Peyer's patch (tissue), 4 donors: ENCODE results near the gene GALNS. TPM values are rescaled to one million over a fixed set of nuclear protein-coding genes. Genes with fewer than 3 reads are reported as not detected.

Experiments used
- DNase-seq, 3 donors: peaks; one replicate each; pipeline ENCODE4 v3.0.0-alpha.2; 2017 to 2019
- H3K27ac ChIP-seq, 4 donors: fragments of 200-600 bp; sonication (generic); one replicate each; pipeline ENCODE4 v1.5.1; 2016 to 2019
- H3K27me3 ChIP-seq, 2 donors: fragments of 200-600 bp; sonication (generic); one replicate each; pipeline ENCODE4 v1.5.1; 2019
- H3K36me3 ChIP-seq, 3 donors: fragments of 200-600 bp; sonication (generic); one replicate each; pipeline ENCODE4 v1.5.1; 2016 to 2019
- H3K4me1 ChIP-seq, 4 donors: fragments of 200-600 bp; sonication (generic); one replicate each; pipeline ENCODE4 v1.5.1; 2016 to 2019
- H3K4me3 ChIP-seq, 4 donors: fragments of 200-600 bp; sonication (generic); 1 replicate in 3 of 4; 2 replicates in 1 of 4; pipeline ENCODE4 v1.5.1; 2016 to 2019; ENCODE audit warnings: mild to moderate bottlenecking in 1 of 4
- H3K9me3 ChIP-seq, 4 donors: fragments of 200-600 bp; sonication (generic); one replicate each; pipeline ENCODE4 v1.5.1; 2016 to 2019; ENCODE audit warnings: mild to moderate bottlenecking in 1 of 4
- CTCF ChIP-seq, 6 experiments: fragments of 450-650 bp in 4 of 6; fragments of 200-600 bp in 2 of 6; sonication (generic) in 1 of 6; IDR thresholded peaks; one replicate each; pipeline ENCODE4 v1.5.1; 2017 to 2019; ENCODE audit warnings: antibody characterized with exemption in 6 of 6, mild to moderate bottlenecking in 3 of 6, moderate library complexity in 1 of 6
- POLR2A ChIP-seq, 2 donors: fragments of 450-650 bp; IDR thresholded peaks; one replicate each; pipeline ENCODE4 v1.5.1; 2017; ENCODE audit warnings: antibody characterized with exemption in 2 of 2, mild to moderate bottlenecking in 2 of 2, moderate library complexity in 2 of 2
- total RNA-seq, 4 donors: library from RNA; depleted of rRNA; stranded (reverse); fragments of >200 nt; gene quantifications; one replicate each; pipeline ENCODE4 v1.1.0, GENCODE V29; 2016

The GALNS gene
- total RNA-seq, 4 donors from 2014 or later: 46.4 to 180 (median 133) TPM

- Histone ChIP-seq H3K4me3 (no peak overlapping the region), H3K4me1 (peaks cover 2 to 3% (median 3%) of the 10 kb centered on the region in 4 donors), H3K9me3 (no peaks in the 10 kb centered on the region), H3K27ac (no peak overlapping the region), H3K27me3 (no peaks in the 10 kb centered on the region), H3K36me3 (peaks cover 0 to 2% (median 0%) of the 10 kb centered on the region in 3 donors)
- no peak for DNase-seq
- TF ChIP-seq POLR2A (IDR thresholded peaks at IDR 0.05): no peak
- TF ChIP-seq CTCF (IDR thresholded peaks at IDR 0.05): no peak
These were observed 19.0 kb upstream of the GALNS start for GRCh38 chr16:88875703-88876234.

- TF ChIP-seq POLR2A (IDR thresholded peaks at IDR 0.05): no peak
- no peak for TF ChIP-seq CTCF (IDR thresholded peaks at IDR 0.05)
- peaks cover 0 to 5% (median 2%) of the 10 kb centered on the region in 4 donors for H3K4me1 ChIP-seq
- H3K9me3 ChIP-seq: no peaks in the 10 kb centered on the region
- DNase-seq: no peak
- no peak overlapping the region for H3K4me3 ChIP-seq
- no peaks in the 10 kb centered on the region for H3K36me3 ChIP-seq
- no peak overlapping the region for H3K27ac ChIP-seq
- H3K27me3 ChIP-seq: no peaks in the 10 kb centered on the region
These were observed 18.3 kb upstream of the GALNS start for GRCh38 chr16:88874938-88875599.

DNA sequence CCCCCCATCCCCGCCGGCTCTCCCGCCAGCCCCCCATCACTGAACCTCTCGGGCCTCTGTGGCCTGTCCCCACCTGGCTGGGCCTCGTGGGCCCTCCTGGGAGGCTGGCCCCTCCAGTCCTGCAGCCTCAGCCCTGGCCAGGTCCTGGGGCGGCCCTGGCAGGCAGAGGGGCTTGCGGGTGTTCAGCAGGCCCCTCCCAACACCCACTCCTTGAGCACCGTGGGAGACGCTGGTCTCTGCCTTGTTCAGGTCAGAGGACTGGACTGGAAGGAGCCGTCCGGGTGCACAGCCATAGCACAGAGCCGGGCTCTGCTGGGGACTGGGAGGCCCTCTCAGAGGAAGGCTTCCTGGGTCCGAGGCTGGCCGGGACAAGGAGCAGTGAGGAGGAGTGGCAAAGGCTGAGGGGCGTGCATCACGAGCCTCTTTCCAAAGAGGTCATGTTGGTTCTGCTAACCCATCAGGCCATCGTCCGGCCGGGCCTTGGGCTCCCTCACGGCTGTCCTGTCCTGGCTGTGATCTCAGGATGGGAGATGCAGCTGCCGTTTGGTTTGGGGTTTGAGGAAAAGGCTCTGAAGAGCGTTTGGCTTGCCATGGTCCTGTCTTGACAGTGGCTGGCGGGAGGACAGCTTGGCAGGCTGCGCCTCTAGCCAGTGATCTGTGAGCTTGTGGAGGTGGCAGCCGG lies 16.0 kb upstream of the GALNS start:
- DNase-seq: no peak
- Histone ChIP-seq H3K36me3 (no peaks in the 10 kb centered on the region), H3K27ac (no peak overlapping the region), H3K4me1 (peaks cover 0 to 5% (median 2%) of the 10 kb centered on the region in 4 donors), H3K4me3 (no peak overlapping the region), H3K9me3 (no peaks in the 10 kb centered on the region), H3K27me3 (no peaks in the 10 kb centered on the region)
- TF ChIP-seq CTCF (IDR thresholded peaks at IDR 0.05) (no peak), POLR2A (IDR thresholded peaks at IDR 0.05) (no peak)

DNA sequence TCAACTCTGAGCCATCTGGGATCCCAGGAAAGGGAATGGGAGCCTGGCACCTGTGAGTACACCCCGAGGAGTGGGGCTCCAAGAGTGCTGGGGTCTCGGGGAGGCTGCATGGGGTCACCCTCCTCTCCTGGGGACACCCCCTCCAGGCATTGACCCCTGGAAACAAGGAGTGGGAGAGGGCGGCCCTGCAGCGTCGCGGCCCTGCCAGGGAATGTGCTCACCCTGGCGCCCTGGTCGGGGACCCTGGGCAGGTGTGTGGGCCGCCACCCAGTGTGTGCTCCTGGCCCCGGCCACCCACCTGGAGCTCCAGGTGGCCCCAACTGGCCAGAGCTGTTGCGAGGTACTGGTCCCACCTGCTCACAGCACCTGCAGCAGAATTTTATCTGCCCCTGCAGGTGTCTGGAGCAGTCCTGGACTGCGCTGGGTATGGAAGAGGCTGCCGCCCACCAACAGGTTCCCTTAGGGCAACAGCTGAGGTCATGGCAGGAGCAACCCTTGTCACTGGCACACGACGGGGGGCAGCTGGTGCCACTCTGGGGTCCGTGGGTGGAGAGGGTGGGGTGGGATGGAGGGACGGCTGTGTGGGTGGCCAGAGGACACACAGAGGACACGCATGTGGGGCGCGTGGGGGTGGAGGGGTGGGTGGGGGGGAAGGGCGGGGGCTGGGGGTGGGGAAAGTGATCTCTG lies 15.1 kb upstream of the GALNS start:
- Histone ChIP-seq H3K9me3 (no peaks in the 10 kb centered on the region), H3K4me3 (no peak overlapping the region), H3K36me3 (no peaks in the 10 kb centered on the region), H3K27me3 (no peaks in the 10 kb centered on the region), H3K27ac (no peak overlapping the region), H3K4me1 (peaks cover 0 to 5% (median 2%) of the 10 kb centered on the region in 4 donors)
- DNase-seq: no peak
- no peak for TF ChIP-seq POLR2A (IDR thresholded peaks at IDR 0.05)
- TF ChIP-seq CTCF (IDR thresholded peaks at IDR 0.05): no peak

GRCh38 chr16:88871349-88871702 lies 14.6 kb upstream of the GALNS start:
- TF ChIP-seq POLR2A (IDR thresholded peaks at IDR 0.05): no peak
- no peak for TF ChIP-seq CTCF (IDR thresholded peaks at IDR 0.05)
- H3K27ac ChIP-seq: no peak overlapping the region
- DNase-seq: no peak
- H3K4me1 ChIP-seq: peaks cover 0 to 5% (median 2%) of the 10 kb centered on the region in 4 donors
- no peak overlapping the region for H3K4me3 ChIP-seq
- H3K27me3 ChIP-seq: no peaks in the 10 kb centered on the region
- no peaks in the 10 kb centered on the region for H3K9me3 ChIP-seq
- no peaks in the 10 kb centered on the region for H3K36me3 ChIP-seq
